Endothelial cell of umbilical vein (primary cell): ENCODE data around the gene PPP4C. TPM values are rescaled to one million over a fixed set of nuclear protein-coding genes. Genes with fewer than 3 reads are reported as not detected.

ENCODE experiments used
- BruUV-seq: library from RNA; stranded (reverse); fragments of 400-500 nt; replicated peaks from 2 replicates; lab custom pipeline; 2021; lab: Mats Ljungman, UMichigan
- CTCF ChIA-PET: fragments of 300-600, 350-600 bp; sonication (Branson Sonifier 250); formaldehyde crosslinking; loops from one replicate; lab custom pipeline; 2021; ENCODE audit warnings: antibody characterized with exemption, inconsistent platforms; lab: Charles Lee
- POLR2A ChIA-PET: fragments of 300-600, 350-600 bp; sonication (Branson Sonifier 250); formaldehyde crosslinking; loops from one replicate; lab custom pipeline; 2021; ENCODE audit warnings: antibody characterized with exemption, inconsistent platforms; lab: Charles Lee
- DNase-seq: peaks from one replicate; pipeline ENCODE4 v3.0.0-alpha.2; 2011; ENCODE audit warnings: low read depth, low spot score
- FAIRE-seq: peaks from 2 replicates; lab custom pipeline; 2011; peaks lifted over from hg19 to GRCh38; lab: Jason Lieb, UNC
- H2AFZ ChIP-seq: 2 replicates; pipeline ENCODE4 v1.6.0; 2012; ENCODE audit warnings: low read depth, low read length, control low read depth, inconsistent platforms
- H3K27ac ChIP-seq: 2 replicates; pipeline ENCODE4 v1.5.1; 2011; ENCODE audit warnings: low read depth, mild to moderate bottlenecking, control low read depth, low read length, moderate library complexity; ENCODE audit not compliant: insufficient read depth
- H3K27me3 ChIP-seq, 2 experiments: 2 replicates each; pipeline versions ENCODE4 v1.6.0 to v1.6.1; 2011; ENCODE audit warnings: low read length in 2 of 2, mixed read lengths in 1 of 2; ENCODE audit not compliant: control insufficient read depth in 2 of 2, insufficient read depth in 2 of 2
- H3K36me3 ChIP-seq, 2 experiments: 2 replicates in 1 of 2; 3 replicates in 1 of 2; pipeline ENCODE4 v1.5.1; 2011; ENCODE audit warnings: low read length in 2 of 2, mild to moderate bottlenecking in 1 of 2, moderate library complexity in 1 of 2; ENCODE audit not compliant: control insufficient read depth in 2 of 2, insufficient read depth in 2 of 2; ENCODE audit errors: extremely low read depth in 1 of 2
- H3K4me1 ChIP-seq: 3 replicates; pipeline ENCODE4 v1.5.1; 2011; ENCODE audit warnings: mild to moderate bottlenecking, low read length; ENCODE audit not compliant: control insufficient read depth, insufficient read depth; ENCODE audit errors: extremely low read depth
- H3K4me2 ChIP-seq: 2 replicates; pipeline ENCODE4 v1.6.1; 2011; ENCODE audit warnings: low read length, control low read depth, mixed read lengths; ENCODE audit not compliant: insufficient read depth
- H3K4me3 ChIP-seq, 3 experiments: fragments of 200-600 bp in 1 of 3; sonication (generic), shearing (Covaris generic) in 1 of 3; replicated peaks in 1 of 3; 2 replicates each; pipeline ENCODE4 v1.5.1; 2011 to 2016; ENCODE audit warnings: control low read depth in 3 of 3, low read length in 3 of 3, mild to moderate bottlenecking in 2 of 3, inconsistent platforms in 1 of 3, low read depth in 1 of 3, moderate library complexity in 1 of 3; ENCODE audit not compliant: insufficient read depth in 1 of 3
- H3K79me2 ChIP-seq: 2 replicates; pipeline ENCODE4 v1.6.0; 2012; ENCODE audit warnings: low read length, inconsistent platforms; ENCODE audit not compliant: control insufficient read depth, insufficient read depth
- H3K9ac ChIP-seq: replicated peaks from 2 replicates; pipeline ENCODE3; 2011; ENCODE audit warnings: low read length, control low read depth; ENCODE audit not compliant: insufficient read depth; ENCODE audit errors: extremely low read depth
- H3K9me1 ChIP-seq: replicated peaks from 3 replicates; pipeline ENCODE4 v1.6.0; 2011; ENCODE audit warnings: mild to moderate bottlenecking, low read length; ENCODE audit not compliant: control insufficient read depth, insufficient read depth; ENCODE audit errors: extremely low read depth
- H3K9me3 ChIP-seq: replicated peaks from 2 replicates; pipeline ENCODE4 v1.5.1; 2012; ENCODE audit warnings: low read length, inconsistent platforms; ENCODE audit not compliant: control insufficient read depth, insufficient read depth
- H4K20me1 ChIP-seq: replicated peaks from 2 replicates; pipeline ENCODE3; 2011; ENCODE audit warnings: mild to moderate bottlenecking, low read length; ENCODE audit not compliant: control insufficient read depth, insufficient read depth; ENCODE audit errors: extremely low read depth
- EZH2 ChIP-seq: IDR thresholded peaks from 2 replicates; pipeline ENCODE4 v1.6.1; 2012; ENCODE audit warnings: borderline replicate concordance, low read depth, mild to moderate bottlenecking, moderate library complexity, low read length, inconsistent platforms; ENCODE audit not compliant: severe bottlenecking
- FOS ChIP-seq: IDR thresholded peaks from 2 replicates; pipeline ENCODE4 v1.6.1; 2011; ENCODE audit warnings: mild to moderate bottlenecking, low read length, moderate library complexity, borderline replicate concordance; ENCODE audit not compliant: insufficient read depth
- JUN ChIP-seq: IDR thresholded peaks from 2 replicates; pipeline ENCODE4 v1.6.1; 2011; ENCODE audit warnings: borderline replicate concordance, low read depth; ENCODE audit not compliant: insufficient read length, insufficient read depth
- MYC ChIP-seq: IDR thresholded peaks from one replicate; pipeline ENCODE4 v1.6.1; 2011; ENCODE audit warnings: mild to moderate bottlenecking, low read depth, low read length
- POLR2A ChIP-seq: IDR thresholded peaks from 2 replicates; pipeline ENCODE4 v1.6.1; 2012; ENCODE audit warnings: low read depth, mild to moderate bottlenecking, control low read depth, low read length
- dilution Hi-C: fragments of 300-500 bp; cut with MboI; formaldehyde crosslinking; loops from one replicate; pipeline ENCODE4 v1.15.0; 2019; ENCODE audit warnings: low sequenced_read_pairs; ENCODE audit not compliant: extremely low pct_ligation_motif_present
- intact Hi-C: fragments of 100-400 bp; cut with micrococcal nuclease; formaldehyde crosslinking; loops from one replicate; pipeline ENCODE4 v1.10.0; 2022
- polyA plus RNA-seq, 4 experiments: library from polyadenylated mRNA; depleted of rRNA in 3 of 4; stranded (reverse) in 3 of 4; unstranded in 1 of 4; fragments of >200 nt; gene quantifications; 2 replicates each; pipeline versions ENCODE4 v1.2.1 to v1.2.3, GENCODE V29; 2011 to 2012; ENCODE audit warnings: missing spikeins in 1 of 4
- total RNA-seq: library from RNA; stranded (reverse); gene quantifications from 2 replicates; pipeline ENCODE4 v1.2.3, GENCODE V29; 2021
- TF ChIP-seq, protein P1 (sequence below), 2 donors: IDR thresholded peaks; 1 replicate in 1 of 2; 2 replicates in 1 of 2; pipeline ENCODE4 v1.5.1; 2011; ENCODE audit warnings: low read length in 2 of 2, mild to moderate bottlenecking in 2 of 2, moderate library complexity in 2 of 2, control low read depth in 1 of 2, inconsistent platforms in 1 of 2, low read depth in 1 of 2; ENCODE audit not compliant: insufficient read depth in 1 of 2; ENCODE audit errors: extremely low read depth in 1 of 2
- TF ChIP-seq, protein P2 (sequence below): IDR thresholded peaks from 2 replicates; pipeline ENCODE4 v1.6.1; 2011; ENCODE audit not compliant: insufficient read depth, insufficient read length

Gene PPP4C
- total and polyA plus RNA-seq, 2 donors (not counting 3 experiments of a cell fraction or from before 2014, with no cell fraction given), result 167 to 327 TPM

DNA sequence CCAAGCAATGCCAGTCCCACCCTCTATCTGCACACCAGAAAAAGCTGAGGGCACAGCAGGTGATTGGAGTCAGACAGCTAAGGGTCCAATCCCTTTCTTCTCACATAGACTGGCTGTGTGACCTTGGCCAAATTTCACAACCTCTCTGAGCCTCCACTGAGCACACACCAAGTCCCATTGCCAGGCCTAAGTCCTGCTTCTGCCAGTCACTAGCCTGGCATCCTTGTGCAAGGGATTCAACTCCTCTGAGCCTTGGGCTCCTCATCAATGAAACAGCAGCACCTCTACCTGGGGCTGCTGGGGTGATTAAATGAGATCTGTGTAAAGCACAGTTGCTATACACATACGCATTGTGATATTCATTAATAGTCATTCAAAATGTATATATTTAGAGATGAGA, 29.2 kb upstream of the PPP4C start:
- DNase-seq (no peak), FAIRE-seq (no peak)
- ChIA-PET POLR2A (no interaction called here), CTCF (interaction anchor here (0.6 to 5.9 kb wide), 4 partner anchors 9 to 370 kb away, joined by 4 to 33 read pairs (median 10); partner anchors contain the start of gene TBX6)
- no peaks in the 10 kb centered on the region for H3K79me2 ChIP-seq
- H3K9me3 ChIP-seq, result no peaks in the 10 kb centered on the region
- no peaks in the 10 kb centered on the region for H4K20me1 ChIP-seq
- H3K27me3 ChIP-seq, result no peaks in the 10 kb centered on the region
- intact Hi-C loops, result no loop called here
- no peaks in the 10 kb centered on the region for H3K36me3 ChIP-seq
- H3K4me1 ChIP-seq, result peaks cover 10% of the 10 kb centered on the region
- no TSS peak for BruUV-seq
- TF ChIP-seq, protein P1, sequence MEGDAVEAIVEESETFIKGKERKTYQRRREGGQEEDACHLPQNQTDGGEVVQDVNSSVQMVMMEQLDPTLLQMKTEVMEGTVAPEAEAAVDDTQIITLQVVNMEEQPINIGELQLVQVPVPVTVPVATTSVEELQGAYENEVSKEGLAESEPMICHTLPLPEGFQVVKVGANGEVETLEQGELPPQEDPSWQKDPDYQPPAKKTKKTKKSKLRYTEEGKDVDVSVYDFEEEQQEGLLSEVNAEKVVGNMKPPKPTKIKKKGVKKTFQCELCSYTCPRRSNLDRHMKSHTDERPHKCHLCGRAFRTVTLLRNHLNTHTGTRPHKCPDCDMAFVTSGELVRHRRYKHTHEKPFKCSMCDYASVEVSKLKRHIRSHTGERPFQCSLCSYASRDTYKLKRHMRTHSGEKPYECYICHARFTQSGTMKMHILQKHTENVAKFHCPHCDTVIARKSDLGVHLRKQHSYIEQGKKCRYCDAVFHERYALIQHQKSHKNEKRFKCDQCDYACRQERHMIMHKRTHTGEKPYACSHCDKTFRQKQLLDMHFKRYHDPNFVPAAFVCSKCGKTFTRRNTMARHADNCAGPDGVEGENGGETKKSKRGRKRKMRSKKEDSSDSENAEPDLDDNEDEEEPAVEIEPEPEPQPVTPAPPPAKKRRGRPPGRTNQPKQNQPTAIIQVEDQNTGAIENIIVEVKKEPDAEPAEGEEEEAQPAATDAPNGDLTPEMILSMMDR (IDR thresholded peaks at IDR 0.05; ENCODE audit: extremely low read depth in 1 of 2, insufficient read depth in 1 of 2, low read depth in 1 of 2, low read length in 2 of 2), result no peak
- TF ChIP-seq FOS (no peak), MYC (no peak), EZH2 (no peak), JUN (no peak), POLR2A (no peak)
- TF ChIP-seq, protein P2, sequence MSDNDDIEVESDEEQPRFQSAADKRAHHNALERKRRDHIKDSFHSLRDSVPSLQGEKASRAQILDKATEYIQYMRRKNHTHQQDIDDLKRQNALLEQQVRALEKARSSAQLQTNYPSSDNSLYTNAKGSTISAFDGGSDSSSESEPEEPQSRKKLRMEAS, result no peak
- dilution Hi-C loops, result no loop called here
- H3K4me3 ChIP-seq, result no peak overlapping the region
- H2AFZ ChIP-seq, result no peak overlapping the region
- H3K9ac ChIP-seq, result no peak overlapping the region
- H3K9me1 ChIP-seq, result no peaks in the 10 kb centered on the region
- no peak overlapping the region for H3K4me2 ChIP-seq
- H3K27ac ChIP-seq, result no peak overlapping the region
